Activated T-helper 9 cell treated with anti-CD3 and anti-CD28 coated beads, Interleukin-2, amount 50 U/mL, for 16 hours (primary cell): ENCODE measurements around the gene CCNB1.
"Not testable (repeated sequence)": the region's sequence is repeated elsewhere in the genome, so short reads cannot be mapped to it uniquely, and the experiment has no call there.

ENCODE experiments used
- DNase-seq: peaks from one replicate; pipeline ENCODE4 v3.0.0-alpha.2; 2020; ENCODE audit warnings: low read depth

Gene CCNB1

GRCh38 chr5:69166686-69167492 is at the start of gene CCNB1:
CCNB1 (plus strand) TSS chr5:69167150; CDS start chr5:69167263, 113 bp downstream.
- peak; percentile 97 for DNase-seq

GRCh38 chr5:69129413-69129812 is 37.5 kb upstream of the CCNB1 start:
- no peak for DNase-seq

- DNase-seq, result no peak
These were observed 36.7 kb upstream of the CCNB1 start for GRCh38 chr5:69130241-69130640.

GRCh38 chr5:69131304-69131703 is 35.6 kb upstream of the CCNB1 start:
- no peak for DNase-seq

GRCh38 chr5:69134126-69134525 is 32.8 kb upstream of the CCNB1 start:
- DNase-seq, result no peak

GRCh38 chr5:69136293-69136692 is 30.7 kb upstream of the CCNB1 start:
- no peak for DNase-seq

GRCh38 chr5:69137208-69137607 is 29.7 kb upstream of the CCNB1 start:
- not testable (repeated sequence) for DNase-seq

GRCh38 chr5:69137807-69138206 is 29.1 kb upstream of the CCNB1 start:
- DNase-seq, result no peak

GRCh38 chr5:69138766-69139165 is 28.2 kb upstream of the CCNB1 start:
- no peak for DNase-seq

- not testable (repeated sequence) for DNase-seq
These were observed 26.7 kb upstream of the CCNB1 start for GRCh38 chr5:69140239-69140638.

- no peak for DNase-seq
These were observed 26.1 kb upstream of the CCNB1 start for GRCh38 chr5:69140827-69141226.

- DNase-seq, result not testable (repeated sequence)
These were observed 18.4 kb upstream of the CCNB1 start for GRCh38 chr5:69148576-69148975.

GRCh38 chr5:69148981-69149675 is 17.8 kb upstream of the CCNB1 start:
- DNase-seq, result no peak

GRCh38 chr5:69149676-69150010 is 17.3 kb upstream of the CCNB1 start:
- no peak for DNase-seq

GRCh38 chr5:69152731-69153130 is 14.2 kb upstream of the CCNB1 start:
- DNase-seq, result no peak

- DNase-seq, result no peak
These were observed 10.5 kb upstream of the CCNB1 start for GRCh38 chr5:69156456-69156855.

GRCh38 chr5:69158039-69158438 is 8.9 kb upstream of the CCNB1 start:
- no peak for DNase-seq

GRCh38 chr5:69160651-69161050 is 6.3 kb upstream of the CCNB1 start:
- no peak for DNase-seq

GRCh38 chr5:69167493-69167855 is 524 bp downstream of the CCNB1 start:
- DNase-seq, result no peak

- DNase-seq, result no peak
These were observed 979 bp downstream of the CCNB1 start for GRCh38 chr5:69167929-69168328.

GRCh38 chr5:69170495-69170894 is 3.5 kb downstream of the CCNB1 start:
- DNase-seq, result no peak

- DNase-seq, result no peak
These were observed 4.0 kb downstream of the CCNB1 start for GRCh38 chr5:69170969-69171368.

- not testable (repeated sequence) for DNase-seq
These were observed 14.8 kb downstream of the CCNB1 start for GRCh38 chr5:69181659-69182293.
